SJSA1 (cell line): Measurements from ENCODE around the gene TMEM203. TPM values are rescaled to one million over a fixed set of nuclear protein-coding genes. Genes with fewer than 3 reads are reported as not detected.

Source experiments
- DNase-seq, 2 experiments: peaks; one replicate each; pipeline ENCODE4 v3.0.0-alpha.2; 2015 to 2020; ENCODE audit warnings: low spot score in 2 of 2, low read depth in 1 of 2
- H3K27ac ChIP-seq: fragments of 250-450 bp; sonication (Bioruptor Pico); 2 replicates; pipeline ENCODE4 v1.5.1; 2020; ENCODE audit warnings: mild to moderate bottlenecking, moderate library complexity
- H3K27me3 ChIP-seq: fragments of 250-450 bp; sonication (Bioruptor Pico); replicated peaks from 2 replicates; pipeline ENCODE4 v1.5.1; 2020; ENCODE audit warnings: mild to moderate bottlenecking, moderate library complexity
- H3K36me3 ChIP-seq: fragments of 250-450 bp; sonication (Bioruptor Pico); 2 replicates; pipeline ENCODE4 v1.5.1; 2020; ENCODE audit warnings: mild to moderate bottlenecking
- H3K4me1 ChIP-seq: fragments of 250-450 bp; sonication (Bioruptor Pico); replicated peaks from 2 replicates; pipeline ENCODE4 v1.6.1; 2021; ENCODE audit warnings: mild to moderate bottlenecking
- H3K4me3 ChIP-seq: fragments of 250-450 bp; sonication (Bioruptor Pico); 2 replicates; pipeline ENCODE4 v1.5.1; 2020; ENCODE audit warnings: mild to moderate bottlenecking
- H3K9me3 ChIP-seq: fragments of 250-450 bp; sonication (Bioruptor Pico); replicated peaks from 2 replicates; pipeline ENCODE4 v1.5.1; 2020; ENCODE audit warnings: mild to moderate bottlenecking
- total RNA-seq: library from RNA; depleted of rRNA; stranded (reverse); fragments of >200 nt; shearing (Covaris generic); gene quantifications from 2 replicates; pipeline ENCODE4 v1.2.3, GENCODE V29; 2014

TMEM203 gene
- total RNA-seq, 1 experiment from 2014 or later = 44.5 TPM

DNA sequence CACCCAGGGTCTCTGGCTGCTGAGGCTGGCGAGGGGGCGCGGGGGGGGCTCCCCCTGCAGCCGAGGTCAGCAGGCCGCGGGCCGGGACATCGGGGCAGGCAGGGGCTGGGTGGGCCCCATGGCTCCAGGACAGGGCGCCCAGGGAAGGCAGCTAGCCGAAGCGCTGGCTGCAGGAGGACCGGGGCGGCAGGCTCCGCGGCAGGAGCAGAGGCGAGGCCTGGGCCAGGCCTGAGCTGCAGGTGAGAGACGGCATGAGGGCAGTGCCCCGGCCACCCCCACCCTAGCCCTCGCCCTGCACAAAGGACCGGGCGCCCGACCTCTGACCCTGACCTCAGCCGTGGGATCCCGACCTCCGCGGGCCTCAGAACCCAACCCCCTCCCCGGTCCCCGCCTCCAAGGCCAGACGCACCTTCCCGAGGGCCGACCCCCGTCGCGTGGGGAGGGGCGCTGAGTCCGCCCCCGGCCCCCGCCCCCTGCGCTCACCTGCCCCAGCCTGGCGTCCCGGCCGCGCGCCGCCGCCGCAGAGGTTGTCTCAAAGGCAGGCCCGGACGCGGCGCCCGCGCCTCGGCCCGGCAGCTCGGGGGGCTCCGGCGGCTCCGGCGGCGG, 16.2 kb upstream of the TMEM203 start:
- DNase-seq = no peak
- no peak overlapping the region for H3K4me3 ChIP-seq
- peaks cover 21% of the 10 kb centered on the region for H3K36me3 ChIP-seq
- no peak overlapping the region for H3K27ac ChIP-seq
- H3K27me3 ChIP-seq = no peaks in the 10 kb centered on the region
- H3K4me1 ChIP-seq = peaks cover 25% of the 10 kb centered on the region
- no peaks in the 10 kb centered on the region for H3K9me3 ChIP-seq

DNA sequence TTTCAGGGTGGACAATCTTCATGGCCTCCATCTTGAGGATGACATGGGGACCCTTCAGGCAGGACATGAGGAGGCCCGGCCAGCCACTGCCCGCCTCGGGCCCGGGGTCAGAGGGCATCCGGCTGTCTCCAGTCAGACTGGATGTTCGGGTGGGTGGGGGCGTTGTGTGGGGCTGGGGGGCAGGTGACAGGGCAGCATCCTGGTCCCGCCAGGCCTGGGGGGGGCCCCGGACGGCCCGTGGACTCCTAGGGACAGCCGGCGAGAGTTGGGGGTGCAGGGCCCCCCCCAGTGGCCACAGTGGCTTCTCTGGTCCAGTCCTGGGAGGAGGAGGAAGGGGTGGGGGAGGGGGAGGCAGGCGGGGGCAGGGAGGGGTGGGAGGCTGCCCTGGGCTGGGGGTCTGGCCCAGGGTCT, 15.7 kb upstream of the TMEM203 start:
- no peaks in the 10 kb centered on the region for H3K9me3 ChIP-seq
- DNase-seq = no peak
- peaks cover 25% of the 10 kb centered on the region for H3K4me1 ChIP-seq
- no peak overlapping the region for H3K27ac ChIP-seq
- H3K27me3 ChIP-seq = no peaks in the 10 kb centered on the region
- peaks cover 26% of the 10 kb centered on the region for H3K36me3 ChIP-seq
- H3K4me3 ChIP-seq = no peak overlapping the region

DNA sequence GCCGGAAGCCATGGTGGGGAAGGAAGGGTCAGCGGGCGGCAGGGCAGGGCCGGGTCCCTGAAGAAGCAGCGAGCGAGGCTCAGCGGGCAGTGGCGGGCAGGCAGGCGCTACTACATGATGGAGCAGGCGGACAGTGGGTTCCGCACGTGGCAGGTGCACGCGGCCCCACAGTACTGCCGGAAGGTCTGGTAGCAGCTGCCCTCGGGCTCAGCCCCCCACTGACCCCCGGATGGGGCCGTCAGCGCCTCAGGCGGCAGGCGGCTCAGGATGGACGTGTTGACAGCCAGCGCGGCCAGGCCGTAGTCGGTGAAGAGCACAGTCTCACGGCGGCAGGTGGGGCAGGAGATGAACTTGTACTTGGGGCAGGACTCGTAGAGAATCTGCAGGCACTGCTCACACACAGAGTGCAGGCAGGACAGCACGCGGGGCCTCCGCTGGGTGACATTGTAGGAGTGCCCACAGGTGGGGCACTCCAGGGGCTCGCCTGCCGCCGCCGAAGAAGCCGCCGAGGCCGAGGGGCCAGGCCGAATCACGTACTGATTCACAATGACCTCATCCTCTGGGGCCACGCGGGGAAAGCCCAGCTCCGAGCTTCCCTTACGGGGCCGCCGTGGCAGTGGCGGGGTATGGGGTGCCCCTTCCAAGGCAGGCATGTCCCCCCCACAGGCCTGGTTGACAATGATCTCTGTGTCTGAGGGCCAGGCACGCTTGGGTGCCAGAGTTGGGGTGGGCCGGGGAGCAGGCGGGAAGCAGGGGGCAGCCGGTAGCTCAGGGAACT, 15.1 kb upstream of the TMEM203 start:
- Histone ChIP-seq H3K4me1 (peaks cover 25% of the 10 kb centered on the region), H3K27ac (no peak overlapping the region), H3K4me3 (no peak overlapping the region), H3K9me3 (no peaks in the 10 kb centered on the region), H3K36me3 (peaks cover 32% of the 10 kb centered on the region), H3K27me3 (no peaks in the 10 kb centered on the region)
- no peak for DNase-seq

- Histone ChIP-seq H3K4me1 (peaks cover 25% of the 10 kb centered on the region), H3K4me3 (no peak overlapping the region), H3K9me3 (no peaks in the 10 kb centered on the region), H3K27ac (no peak overlapping the region), H3K36me3 (peaks cover 37% of the 10 kb centered on the region), H3K27me3 (no peaks in the 10 kb centered on the region)
- no peak for DNase-seq
These were observed 14.4 kb upstream of the TMEM203 start for GRCh38 chr9:137219757-137220316.

DNA sequence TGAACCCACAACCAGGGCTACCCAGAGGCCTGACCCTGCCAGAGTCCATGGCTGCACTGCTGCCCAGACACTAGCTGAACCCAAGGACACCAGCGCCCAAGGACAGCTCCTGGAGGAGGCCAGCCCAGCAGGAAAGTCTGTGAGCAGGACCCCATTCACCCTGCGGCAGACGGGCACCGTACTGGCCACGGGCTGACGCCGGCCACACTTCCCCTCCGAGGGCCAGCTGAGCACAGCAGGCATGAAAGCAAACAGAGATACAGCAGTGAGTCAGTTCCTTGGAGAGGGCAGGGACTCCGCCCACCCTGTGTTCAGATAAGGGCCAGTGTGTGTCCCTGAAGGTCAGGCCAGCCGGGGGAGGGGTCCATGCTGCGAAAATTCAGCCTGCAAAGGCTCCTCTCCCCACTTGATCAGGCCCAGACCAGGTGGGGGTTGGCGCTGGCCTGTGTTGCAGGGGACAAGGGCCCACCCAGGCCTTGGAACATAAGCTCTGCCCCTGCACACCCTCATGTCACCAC, 13.4 kb upstream of the TMEM203 start:
- H3K36me3 ChIP-seq = peaks cover 47% of the 10 kb centered on the region
- peaks cover 20% of the 10 kb centered on the region for H3K4me1 ChIP-seq
- H3K9me3 ChIP-seq = no peaks in the 10 kb centered on the region
- peak in 1 of 2 experiments; percentile 20 for DNase-seq
- H3K4me3 ChIP-seq = no peak overlapping the region
- no peaks in the 10 kb centered on the region for H3K27me3 ChIP-seq
- no peak overlapping the region for H3K27ac ChIP-seq

DNA sequence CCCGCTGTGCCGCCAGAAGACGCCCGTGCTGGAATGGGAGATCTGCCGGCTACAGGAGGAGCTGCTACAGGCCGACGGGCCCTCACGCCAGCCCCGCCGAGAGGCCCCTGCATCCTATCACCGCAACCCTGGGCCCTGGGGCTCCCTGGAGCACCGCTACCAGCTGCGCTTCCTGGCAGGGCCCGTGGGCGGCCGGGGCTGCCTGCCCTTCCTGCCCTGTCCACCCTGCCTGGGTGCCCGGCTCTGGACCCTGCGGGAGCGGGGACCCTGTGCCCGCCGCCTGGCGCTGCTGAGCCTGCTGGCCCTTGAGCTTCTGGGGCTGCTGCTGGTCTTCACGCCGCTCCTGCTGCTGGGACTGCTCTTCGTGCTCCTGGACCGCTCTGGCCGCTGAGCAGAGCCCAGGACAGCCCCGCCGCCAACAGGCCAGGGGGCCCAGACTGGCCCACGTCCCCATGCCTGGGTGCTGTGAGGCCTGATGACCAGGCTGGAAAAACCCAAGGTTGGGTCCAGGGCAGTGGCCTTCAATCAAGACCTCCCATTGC, 12.8 kb upstream of the TMEM203 start:
- no peak overlapping the region for H3K4me3 ChIP-seq
- H3K4me1 ChIP-seq = peaks cover 18% of the 10 kb centered on the region
- no peak overlapping the region for H3K27ac ChIP-seq
- no peak for DNase-seq
- peaks cover 49% of the 10 kb centered on the region for H3K36me3 ChIP-seq
- H3K27me3 ChIP-seq = no peaks in the 10 kb centered on the region
- H3K9me3 ChIP-seq = no peaks in the 10 kb centered on the region

GRCh38 chr9:137217276-137218211, 12.1 kb upstream of the TMEM203 start:
- Histone ChIP-seq H3K27me3 (no peaks in the 10 kb centered on the region), H3K27ac (no peak overlapping the region), H3K4me1 (peaks cover 11% of the 10 kb centered on the region), H3K36me3 (peaks cover 55% of the 10 kb centered on the region), H3K4me3 (no peak overlapping the region), H3K9me3 (no peaks in the 10 kb centered on the region)
- DNase-seq = no peak

GRCh38 chr9:137216188-137216965, 10.9 kb upstream of the TMEM203 start:
- peaks cover 10% of the 10 kb centered on the region for H3K4me1 ChIP-seq
- H3K27ac ChIP-seq = no peak overlapping the region
- H3K36me3 ChIP-seq = peaks cover 55% of the 10 kb centered on the region
- no peaks in the 10 kb centered on the region for H3K27me3 ChIP-seq
- H3K9me3 ChIP-seq = no peaks in the 10 kb centered on the region
- no peak overlapping the region for H3K4me3 ChIP-seq
- no peak for DNase-seq

GRCh38 chr9:137215196-137215986, 9.9 kb upstream of the TMEM203 start:
- H3K4me3 ChIP-seq = no peak overlapping the region
- no peaks in the 10 kb centered on the region for H3K27me3 ChIP-seq
- no peak overlapping the region for H3K27ac ChIP-seq
- no peaks in the 10 kb centered on the region for H3K9me3 ChIP-seq
- peaks cover 10% of the 10 kb centered on the region for H3K4me1 ChIP-seq
- DNase-seq = no peak
- H3K36me3 ChIP-seq = peaks cover 55% of the 10 kb centered on the region

DNA sequence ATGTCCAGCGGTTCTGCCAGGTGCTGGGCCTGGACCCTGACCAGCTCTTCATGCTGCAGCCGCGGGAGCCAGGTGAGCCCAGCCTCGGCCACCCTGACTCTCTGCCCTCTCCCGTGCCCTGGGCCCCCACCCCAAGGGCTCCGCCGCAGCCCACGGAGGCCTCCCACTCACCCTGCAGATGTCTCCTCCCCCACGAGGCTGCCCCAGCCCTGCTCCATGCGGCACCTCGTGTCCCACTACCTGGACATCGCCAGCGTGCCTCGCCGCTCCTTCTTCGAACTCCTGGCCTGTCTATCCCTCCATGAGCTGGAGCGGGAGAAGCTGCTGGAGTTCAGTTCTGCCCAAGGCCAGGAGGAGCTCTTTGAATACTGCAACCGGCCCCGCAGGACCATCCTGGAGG, 9.2 kb upstream of the TMEM203 start:
- Histone ChIP-seq H3K27me3 (no peaks in the 10 kb centered on the region), H3K27ac (no peak overlapping the region), H3K4me1 (peaks cover 10% of the 10 kb centered on the region), H3K36me3 (peaks cover 58% of the 10 kb centered on the region), H3K9me3 (no peaks in the 10 kb centered on the region), H3K4me3 (no peak overlapping the region)
- DNase-seq = no peak

DNA sequence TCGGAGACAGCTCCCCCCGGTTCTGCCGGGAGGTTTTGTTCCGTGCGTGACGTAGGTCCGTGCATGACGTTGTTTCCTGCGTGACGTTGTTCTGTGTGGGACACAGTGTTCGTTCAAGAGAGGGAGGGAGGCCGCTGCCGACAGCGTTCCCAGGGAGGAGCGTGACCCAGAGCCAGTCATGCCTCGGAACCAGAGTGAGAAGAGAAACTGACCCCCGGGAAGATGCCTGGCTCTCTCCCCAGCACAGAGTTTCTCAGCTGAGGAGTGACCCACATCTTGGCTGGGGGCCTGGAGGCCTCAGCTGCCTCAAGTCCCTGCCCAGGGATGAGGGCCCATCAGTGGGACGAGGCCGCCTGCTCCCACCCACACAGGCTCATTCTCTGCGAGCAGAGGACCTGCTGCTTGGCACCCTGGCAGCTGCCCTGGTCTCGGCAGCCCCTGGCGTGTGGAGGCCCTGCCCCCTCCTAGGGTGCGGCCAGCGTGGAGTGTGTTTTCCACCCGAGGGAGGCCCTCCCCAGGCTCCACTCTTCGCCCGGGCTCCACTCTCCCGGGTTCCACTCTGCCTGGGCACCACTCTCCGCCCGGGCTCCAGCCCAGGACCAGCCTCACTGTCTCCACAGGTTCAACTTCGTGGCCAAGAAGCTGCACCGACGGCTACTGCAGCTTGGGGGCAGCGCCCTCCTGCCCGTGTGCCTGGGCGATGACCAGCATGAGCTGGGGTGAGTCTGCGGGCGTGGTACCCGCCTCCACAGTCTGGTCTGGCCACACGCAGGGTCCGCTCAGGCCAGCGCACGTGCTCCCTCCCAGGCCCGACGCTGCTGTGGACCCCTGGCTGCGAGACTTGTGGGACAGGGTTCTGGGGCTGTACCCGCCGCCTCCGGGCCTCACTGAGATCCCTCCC, 8.0 kb upstream of the TMEM203 start:
- Histone ChIP-seq H3K27me3 (no peaks in the 10 kb centered on the region), H3K9me3 (no peaks in the 10 kb centered on the region), H3K4me3 (no peak overlapping the region), H3K27ac (no peak overlapping the region), H3K36me3 (peaks cover 61% of the 10 kb centered on the region), H3K4me1 (peaks cover 3% of the 10 kb centered on the region)
- no peak for DNase-seq
